ENCODE results near the gene B3GNT4. TPM values are rescaled to one million over a fixed set of nuclear protein-coding genes. Genes with fewer than 3 reads are reported as not detected.

B3GNT4 gene
- total RNA-seq, 2 experiments from 2014 or later: not detected

GRCh38 chr12:122226366-122227125 is 23.0 kb downstream of the B3GNT4 start:
- Histone ChIP-seq H3K9me3 (ENCODE audit: low read length) (no peaks in the 10 kb centered on the region), H3K27ac (ENCODE audit: low read depth, low read length, poor library complexity, severe bottlenecking) (no peak overlapping the region), H3K4me2 (ENCODE audit: low read length) (peak overlapping the region; percentile 82), H3K79me2 (ENCODE audit: insufficient read depth, low read depth, low read length) (peaks cover 26% of the 10 kb centered on the region), H3K36me3 (ENCODE audit: insufficient read depth, low read length) (peaks cover 44% of the 10 kb centered on the region), H3K9me2 (ENCODE audit: insufficient read depth, low read length) (no peaks in the 10 kb centered on the region), H3K4me3 (ENCODE audit: low read depth, low read length, poor library complexity, severe bottlenecking) (peak overlapping the region; percentile 69), H2AFZ (ENCODE audit: low read length) (no peak overlapping the region), H3K4me1 (ENCODE audit: insufficient read depth, low read length, poor library complexity, severe bottlenecking) (peaks cover 17% of the 10 kb centered on the region), H4K20me1 (ENCODE audit: insufficient read depth, low read length) (no peaks in the 10 kb centered on the region)
- TF ChIP-seq EZH2phosphoT487 (IDR thresholded peaks at IDR 0.05; ENCODE audit: borderline replicate concordance, low read depth, low read length) (no peak), CTCF (conservative IDR thresholded peaks at IDR 0.05; ENCODE audit: low read length) (no peak)
- no TSS peak for BruUV-seq (replicated peaks)
- no peak for DNase-seq (ENCODE audit: low spot score)
- CTCF ChIA-PET (ENCODE audit: unreplicated experiment): interaction anchor here (0.5 to 0.9 kb wide), 3 partner anchors 15 to 888 kb away, joined by 3 read pairs; no protein-coding TSS in a partner anchor
- intact Hi-C loops (cut with micrococcal nuclease; ENCODE audit: unreplicated experiment): loop anchor here (1.0 kb wide), 1 partner anchor 41 kb away; no protein-coding TSS in a partner anchor
- POLR2A ChIA-PET: interaction anchor here (0.6 to 0.8 kb wide), 7 partner anchors 15 to 1007 kb away, joined by 3 to 5 read pairs (median 3); no protein-coding TSS in a partner anchor

DNA sequence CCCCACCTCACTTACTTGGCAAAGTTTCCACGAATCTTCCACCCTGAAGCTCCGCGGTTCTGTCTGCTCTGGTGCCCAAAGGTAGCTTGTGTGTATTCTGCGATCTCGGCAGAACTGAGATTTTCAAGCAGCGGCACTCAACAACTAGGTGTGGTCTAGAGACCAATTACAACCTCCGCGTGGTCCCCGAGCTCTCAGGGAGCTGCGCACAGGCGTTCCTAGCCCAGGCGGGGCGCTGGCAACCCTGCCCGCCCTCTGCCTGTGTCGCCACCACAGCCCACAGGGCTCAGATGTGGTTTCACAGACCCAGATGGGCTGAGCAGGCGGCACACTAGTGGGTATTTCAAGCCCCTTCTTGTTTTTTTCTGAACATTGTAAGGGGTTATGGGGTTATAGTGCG is 23.8 kb downstream of the B3GNT4 start:
- H3K36me3 ChIP-seq (ENCODE audit: insufficient read depth, low read length): peaks cover 42% of the 10 kb centered on the region
- H3K4me2 ChIP-seq (ENCODE audit: low read length): no peak overlapping the region
- H3K27ac ChIP-seq (ENCODE audit: low read depth, low read length, poor library complexity, severe bottlenecking): no peak overlapping the region
- H4K20me1 ChIP-seq (ENCODE audit: insufficient read depth, low read length): no peaks in the 10 kb centered on the region
- peaks cover 22% of the 10 kb centered on the region for H3K79me2 ChIP-seq (ENCODE audit: insufficient read depth, low read depth, low read length)
- POLR2A ChIA-PET: interaction anchor here (0.6 kb wide), 1 partner anchor 159 kb away, joined by 3 read pairs; no protein-coding TSS in a partner anchor
- H3K4me3 ChIP-seq (ENCODE audit: low read depth, low read length, poor library complexity, severe bottlenecking): no peak overlapping the region
- CTCF ChIA-PET (ENCODE audit: unreplicated experiment): interaction anchor here (0.5 kb wide), 1 partner anchor 119 kb away, joined by 3 read pairs; no protein-coding TSS in a partner anchor
- intact Hi-C loops (cut with micrococcal nuclease; ENCODE audit: unreplicated experiment): no loop called here
- no peaks in the 10 kb centered on the region for H3K9me2 ChIP-seq (ENCODE audit: insufficient read depth, low read length)
- no peak overlapping the region for H2AFZ ChIP-seq (ENCODE audit: low read length)
- H3K4me1 ChIP-seq (ENCODE audit: insufficient read depth, low read length, poor library complexity, severe bottlenecking): peaks cover 17% of the 10 kb centered on the region
- H3K9me3 ChIP-seq (ENCODE audit: low read length): no peaks in the 10 kb centered on the region
- DNase-seq (ENCODE audit: low spot score): no peak
- TF ChIP-seq CTCF (conservative IDR thresholded peaks at IDR 0.05; ENCODE audit: low read length): no peak
- no peak for TF ChIP-seq EZH2phosphoT487 (IDR thresholded peaks at IDR 0.05; ENCODE audit: borderline replicate concordance, low read depth, low read length)
- BruUV-seq (replicated peaks): no TSS peak

DNA sequence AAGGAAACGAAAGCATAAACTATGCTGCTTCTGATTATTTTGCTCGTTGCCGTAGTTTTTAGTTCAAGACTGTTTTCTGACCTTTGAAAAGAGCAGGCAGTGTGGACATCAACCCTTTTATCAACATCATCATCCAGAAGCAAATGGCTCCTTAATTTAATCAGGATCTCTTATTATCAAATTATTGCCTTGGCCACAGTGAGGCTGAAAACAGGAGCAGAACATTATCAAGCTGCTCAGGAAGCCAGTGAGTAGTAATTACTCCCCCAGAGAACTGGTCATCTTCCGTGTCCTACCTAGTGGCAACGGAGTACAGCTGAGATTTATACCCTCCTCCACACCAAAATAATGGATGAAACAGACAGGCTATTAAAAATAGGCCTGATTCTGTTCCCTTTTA is 24.6 kb downstream of the B3GNT4 start:
- CTCF ChIA-PET (ENCODE audit: unreplicated experiment): no interaction called here
- no peak for DNase-seq (ENCODE audit: low spot score)
- POLR2A ChIA-PET: interaction anchor here (0.9 kb wide), 1 partner anchor 88 kb away, joined by 3 read pairs; no protein-coding TSS in a partner anchor

More for the DNA sequence above, 24.6 kb downstream of the B3GNT4 start:
- H3K9me2 ChIP-seq (ENCODE audit: insufficient read depth, low read length): no peaks in the 10 kb centered on the region
- peaks cover 22% of the 10 kb centered on the region for H3K79me2 ChIP-seq (ENCODE audit: insufficient read depth, low read depth, low read length)
- H4K20me1 ChIP-seq (ENCODE audit: insufficient read depth, low read length): no peaks in the 10 kb centered on the region
- no peak overlapping the region for H3K4me3 ChIP-seq (ENCODE audit: low read depth, low read length, poor library complexity, severe bottlenecking)
- H3K36me3 ChIP-seq (ENCODE audit: insufficient read depth, low read length): peaks cover 39% of the 10 kb centered on the region
- intact Hi-C loops (cut with micrococcal nuclease; ENCODE audit: unreplicated experiment): no loop called here
- peaks cover 17% of the 10 kb centered on the region for H3K4me1 ChIP-seq (ENCODE audit: insufficient read depth, low read length, poor library complexity, severe bottlenecking)
- H2AFZ ChIP-seq (ENCODE audit: low read length): no peak overlapping the region
- BruUV-seq (replicated peaks): no TSS peak
- no peak overlapping the region for H3K4me2 ChIP-seq (ENCODE audit: low read length)
- H3K9me3 ChIP-seq (ENCODE audit: low read length): no peaks in the 10 kb centered on the region
- no peak overlapping the region for H3K27ac ChIP-seq (ENCODE audit: low read depth, low read length, poor library complexity, severe bottlenecking)
- no peak for TF ChIP-seq EZH2phosphoT487 (IDR thresholded peaks at IDR 0.05; ENCODE audit: borderline replicate concordance, low read depth, low read length)
- no peak for TF ChIP-seq CTCF (conservative IDR thresholded peaks at IDR 0.05; ENCODE audit: low read length)

Measured in OCI-LY7 (cell line).